ENCODE data around the gene MRTFB.

GRCh38 chr16:14239791-14240190 is 168.7 kb downstream of the MRTFB start:
- TF ChIP-seq CTCF (conservative IDR thresholded peaks at IDR 0.05; ENCODE audit: low read depth, low read length) (no peak), EZH2 (IDR thresholded peaks at IDR 0.05; ENCODE audit: borderline replicate concordance, low read depth, low read length, poor library complexity, severe bottlenecking) (no peak)
